HG02623 (cell line): ENCODE results near the gene CRADD.
"Not testable (repeated sequence)": the region's sequence is repeated elsewhere in the genome, so short reads cannot be mapped to it uniquely, and the experiment has no call there.

Experiments
- ATAC-seq: cut with Tn5 transposase; IDR thresholded peaks from one replicate; pipeline ENCODE4 v1.9.1; 2021; ENCODE audit warnings: moderate library complexity; ENCODE audit not compliant: unreplicated experiment

Gene CRADD

DNA sequence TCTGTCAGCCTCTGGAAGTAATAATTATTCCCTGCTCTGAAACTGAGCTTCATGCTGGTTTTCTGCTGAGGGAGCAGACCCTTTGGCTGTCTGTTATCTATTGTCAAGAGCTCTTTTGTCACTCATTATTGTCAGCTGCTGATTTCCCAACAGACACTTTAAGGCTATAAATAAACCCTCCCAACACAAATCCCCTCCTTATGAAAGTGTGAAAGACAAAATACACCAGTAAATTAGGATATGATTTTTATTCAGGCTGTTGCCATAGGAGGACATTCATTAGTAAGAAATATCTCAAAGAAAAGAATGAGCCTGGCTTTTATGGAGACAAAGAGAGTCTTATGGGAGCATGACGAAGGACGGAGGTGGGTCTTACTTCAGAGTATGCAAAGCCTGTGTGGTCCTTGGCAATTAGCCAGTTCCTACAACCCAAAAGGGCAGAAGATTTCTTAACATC, 180.8 kb downstream of the CRADD start:
- no peak for ATAC-seq

DNA sequence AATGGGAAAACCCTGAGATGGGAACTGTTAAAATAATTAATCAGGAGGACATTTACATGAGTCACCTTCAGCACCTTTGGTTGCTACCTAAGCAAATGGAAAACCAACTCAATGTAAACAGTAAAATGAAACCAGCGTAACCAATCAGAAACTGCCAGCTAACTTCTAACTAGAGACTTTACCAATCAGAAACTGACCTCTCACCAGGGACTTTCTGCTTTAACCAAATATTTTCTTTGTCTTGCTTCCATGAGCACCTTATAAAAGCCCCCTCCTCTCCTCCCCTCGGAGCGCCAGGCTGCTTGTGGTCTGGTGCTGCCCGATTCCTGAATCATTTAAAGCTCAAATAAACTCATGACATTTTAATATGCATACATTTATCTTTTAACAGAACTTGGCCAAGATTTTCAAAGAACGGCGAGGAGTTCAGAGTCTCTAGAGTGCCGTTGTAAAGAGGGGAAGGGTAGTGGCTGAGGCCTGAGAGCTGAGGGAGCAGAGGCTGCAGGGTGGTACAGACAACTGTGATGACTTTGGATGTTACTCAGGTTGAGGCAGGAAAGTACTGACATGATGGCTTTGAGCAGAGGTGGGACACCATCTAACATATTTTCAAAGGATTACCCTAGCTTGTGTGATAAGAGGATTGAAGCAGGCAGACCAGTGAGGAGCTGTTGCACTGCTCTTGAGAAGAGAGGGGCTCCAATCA, 183.6 kb downstream of the CRADD start:
- ATAC-seq = no peak

DNA sequence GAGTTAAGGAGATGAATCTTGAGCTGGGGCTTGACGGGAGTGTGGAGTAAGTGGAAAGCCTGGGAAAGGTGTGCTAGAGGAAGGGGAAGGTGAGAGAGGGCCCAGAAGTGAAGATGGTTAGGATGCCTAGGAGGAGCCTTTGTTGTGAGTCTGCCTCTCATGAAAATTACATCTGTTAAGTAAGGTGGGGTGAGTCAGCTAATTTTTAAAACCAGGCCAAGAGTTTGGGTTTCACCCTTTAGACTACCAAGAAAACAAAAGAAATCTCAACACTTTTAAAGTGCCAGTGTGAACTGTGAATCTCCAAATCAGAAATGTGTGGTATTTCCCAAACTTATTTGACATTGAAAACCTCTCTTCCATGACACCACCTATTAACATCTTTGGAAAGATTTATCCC, 185.2 kb downstream of the CRADD start:
- ATAC-seq = no peak

DNA sequence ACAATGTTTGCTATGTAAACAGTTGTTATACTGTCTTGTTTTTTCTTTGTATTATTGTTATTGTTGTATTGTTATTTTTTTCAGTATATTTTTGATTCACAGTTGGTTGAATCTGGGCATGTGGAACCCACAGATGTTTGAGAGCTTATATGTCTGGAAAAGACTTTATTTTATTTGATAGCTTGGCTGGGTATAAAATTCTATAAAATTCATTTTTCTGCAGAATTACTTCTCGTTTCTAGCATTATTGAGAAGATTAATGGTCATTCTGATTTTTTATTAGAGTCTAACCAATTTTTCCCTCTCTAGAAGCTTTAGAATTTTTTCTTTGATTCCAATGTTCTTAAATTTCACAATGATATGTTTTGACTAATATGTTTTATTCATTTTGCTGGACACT, 188.6 kb downstream of the CRADD start:
- ATAC-seq = no peak

DNA sequence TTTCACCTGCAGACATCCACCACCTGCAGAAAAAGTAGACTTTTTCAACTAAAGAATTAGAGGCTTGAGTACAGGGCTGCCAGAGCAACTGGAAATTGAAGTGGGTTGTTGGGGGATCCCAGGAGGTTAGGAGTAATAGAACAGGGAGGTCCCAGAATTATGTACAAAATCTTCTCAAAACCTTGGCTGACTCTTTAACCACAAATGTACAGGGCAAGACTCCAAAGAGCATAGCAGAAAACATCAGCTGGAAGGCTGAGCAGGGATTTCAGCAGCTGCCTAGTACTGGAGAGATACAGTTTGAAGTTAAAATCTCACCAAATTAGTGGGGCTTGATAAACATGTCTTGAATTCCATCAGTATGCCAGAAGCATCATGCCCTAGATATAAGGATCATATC, 191.6 kb downstream of the CRADD start:
- no peak for ATAC-seq

DNA sequence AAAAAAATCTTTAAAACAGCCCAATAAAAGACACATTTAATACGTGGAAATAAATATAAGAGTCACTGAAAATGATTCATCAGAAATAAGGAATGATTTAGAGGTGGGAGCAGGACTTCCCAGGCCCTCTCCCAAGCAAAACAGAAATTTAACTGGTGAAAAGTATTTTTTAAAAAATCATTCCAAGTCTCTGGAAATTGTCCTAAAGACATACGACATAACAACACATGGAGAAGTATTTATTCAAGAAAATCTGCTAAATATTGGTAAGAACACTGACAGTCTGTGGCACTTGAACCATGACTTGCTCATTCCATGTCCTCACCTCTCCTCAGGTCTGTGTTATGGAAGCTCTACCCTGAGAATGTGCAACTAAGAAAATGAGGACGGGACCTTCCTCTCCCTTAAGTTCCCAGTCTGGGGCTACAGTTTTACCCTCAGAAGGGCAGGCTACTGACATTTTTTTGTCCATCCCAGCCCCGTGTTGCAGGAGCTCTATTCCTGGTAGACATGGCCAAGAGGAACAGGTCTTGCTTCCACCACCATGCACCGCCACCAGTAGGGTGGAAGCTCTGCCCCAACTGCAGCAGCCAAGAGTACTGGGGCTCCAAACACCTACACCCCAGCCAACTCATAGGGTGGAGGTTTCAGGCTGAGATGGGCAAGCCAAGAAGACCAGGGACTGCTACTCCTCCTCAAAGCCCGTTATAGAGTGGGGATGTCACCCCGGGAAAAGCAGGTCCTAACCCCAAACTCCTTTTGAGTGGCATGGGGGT, 193.0 kb downstream of the CRADD start:
- no peak for ATAC-seq

DNA sequence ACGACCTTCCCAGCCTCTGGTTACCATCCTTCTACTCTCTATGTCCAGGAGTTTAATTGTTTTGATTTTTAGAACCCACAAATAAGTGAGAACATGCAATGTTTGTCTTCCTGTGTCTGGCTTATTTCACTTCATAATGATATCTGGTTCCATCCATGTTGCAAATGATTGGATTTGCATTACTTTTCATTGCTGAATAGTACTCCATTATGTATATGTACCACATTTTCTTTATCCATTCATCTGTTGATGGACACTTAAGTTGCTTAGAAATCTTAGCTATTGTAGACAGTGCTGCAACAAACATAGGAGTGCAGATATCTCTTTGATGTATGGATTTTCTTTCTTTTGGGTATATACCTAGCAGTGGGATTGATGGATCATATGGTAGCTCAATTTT, 194.4 kb downstream of the CRADD start:
- not testable (repeated sequence) for ATAC-seq

DNA sequence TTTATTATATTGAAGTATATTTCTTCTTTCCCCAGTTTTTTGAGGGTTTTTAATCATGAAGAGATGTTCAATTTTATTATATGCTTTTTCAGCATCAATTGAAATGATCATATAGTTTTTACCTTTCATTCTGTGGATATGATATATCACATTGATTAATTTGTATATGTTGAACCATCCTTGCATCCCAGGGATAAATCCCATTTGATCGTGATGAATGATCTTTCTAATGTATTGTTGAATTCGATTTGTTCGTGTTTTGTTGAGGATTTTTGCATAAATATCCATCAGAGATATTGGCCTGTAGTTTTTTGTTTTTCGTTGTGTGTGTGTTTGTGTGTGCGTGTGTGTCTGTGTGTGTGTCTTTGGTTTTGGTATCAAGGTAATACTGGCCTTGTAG, 196.4 kb downstream of the CRADD start:
- no peak for ATAC-seq

DNA sequence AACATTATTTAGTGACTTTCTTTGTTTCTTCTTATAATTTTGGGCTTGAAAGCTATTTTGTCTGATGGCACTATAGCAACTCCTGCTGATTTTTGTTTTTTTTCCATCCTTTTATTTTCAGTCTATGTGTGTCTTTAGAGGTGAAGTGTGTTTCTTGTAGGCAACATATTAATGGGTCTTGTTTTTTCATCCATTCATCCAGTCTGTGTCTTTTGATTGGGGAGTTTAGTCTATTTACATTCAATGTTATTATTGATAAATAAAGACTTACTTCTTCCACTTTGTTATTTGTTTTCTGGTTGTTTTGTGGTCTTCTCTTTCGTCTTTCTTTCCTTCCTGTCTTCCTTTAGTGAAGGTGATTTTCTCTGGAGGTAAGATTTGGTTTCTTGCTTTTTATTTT, 198.0 kb downstream of the CRADD start:
- no peak for ATAC-seq

DNA sequence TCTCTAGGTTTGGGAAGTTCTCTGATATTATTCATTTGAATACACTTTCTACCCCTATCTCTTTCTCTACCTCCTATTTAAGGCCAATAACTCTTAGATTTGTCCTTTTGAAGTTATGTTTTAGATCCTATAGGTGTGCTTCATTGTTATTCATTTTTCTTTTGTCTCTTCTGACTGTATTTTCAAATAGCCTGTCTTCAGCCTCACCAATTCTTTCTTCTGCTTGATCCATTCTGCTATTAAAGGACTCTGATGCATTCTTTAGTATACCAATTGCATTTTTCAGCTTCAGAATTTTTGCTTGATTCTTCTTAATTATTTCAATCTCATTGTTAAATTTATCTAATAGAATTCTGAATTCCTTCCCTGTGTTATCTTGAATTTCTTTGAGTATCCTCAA, 199.2 kb downstream of the CRADD start:
- no peak for ATAC-seq

DNA sequence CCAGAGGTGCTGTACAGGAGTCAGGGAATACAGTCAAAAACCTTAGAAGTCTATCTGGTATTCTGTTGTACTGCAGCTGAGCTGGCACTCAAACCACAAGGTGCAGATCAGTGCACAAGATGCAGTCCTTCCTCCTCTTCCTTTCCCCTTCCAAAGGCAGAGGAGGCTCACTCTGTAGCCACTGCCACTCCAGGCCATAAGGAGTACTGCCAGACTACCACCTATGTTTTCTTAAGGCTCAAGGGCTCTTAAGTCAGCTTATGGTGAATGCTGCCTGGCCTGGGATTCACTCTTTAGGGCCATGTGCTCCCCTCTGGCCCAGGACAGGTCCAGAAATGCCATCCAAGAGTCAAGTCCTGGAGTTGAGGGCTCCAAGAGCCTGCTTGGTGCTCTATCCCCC, 200.3 kb downstream of the CRADD start:
- ATAC-seq = no peak

DNA sequence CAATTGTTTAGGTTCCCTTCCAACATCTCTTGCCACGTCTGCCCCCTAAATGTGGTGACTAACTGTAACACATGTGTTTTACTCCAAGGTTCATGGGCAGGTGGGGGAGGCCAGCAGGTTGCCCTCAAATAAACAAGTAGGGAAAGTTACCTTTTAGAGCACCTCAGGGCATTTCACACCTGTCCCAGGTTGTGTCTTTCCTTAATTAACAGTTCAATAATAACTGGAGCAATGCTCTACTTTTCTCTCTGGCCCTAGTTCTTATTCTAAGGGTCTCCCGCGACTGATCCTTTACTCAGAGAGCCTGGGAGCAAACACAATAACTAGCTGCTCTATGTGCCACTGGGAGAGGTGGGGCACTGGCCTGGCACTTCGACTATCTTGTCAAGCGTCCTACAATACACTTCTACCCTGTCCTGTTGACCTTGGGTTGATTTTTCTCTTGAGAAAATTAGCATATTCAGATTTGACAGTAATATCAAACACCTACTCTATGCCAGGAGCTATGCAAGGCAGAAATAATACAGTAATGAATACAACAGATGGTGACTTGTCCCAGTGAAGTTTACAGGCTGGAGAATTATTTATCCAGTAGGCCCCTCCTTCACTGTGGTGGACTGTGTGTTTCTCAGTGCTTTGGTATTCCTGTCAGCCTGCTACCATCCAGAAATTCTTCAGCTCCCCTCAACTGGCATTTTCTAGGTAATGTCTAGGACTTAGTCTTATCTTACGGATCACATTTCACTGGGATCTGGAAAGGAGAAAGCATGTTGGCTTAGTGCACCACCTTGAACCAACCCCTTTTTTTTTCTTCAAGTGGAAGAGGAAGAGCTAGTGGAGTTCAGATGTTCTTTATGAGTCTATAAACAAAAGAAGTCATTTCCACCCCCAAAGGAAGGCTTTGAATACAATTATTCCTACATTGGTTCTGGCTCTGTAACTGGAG, 202.6 kb downstream of the CRADD start:
- no peak for ATAC-seq

DNA sequence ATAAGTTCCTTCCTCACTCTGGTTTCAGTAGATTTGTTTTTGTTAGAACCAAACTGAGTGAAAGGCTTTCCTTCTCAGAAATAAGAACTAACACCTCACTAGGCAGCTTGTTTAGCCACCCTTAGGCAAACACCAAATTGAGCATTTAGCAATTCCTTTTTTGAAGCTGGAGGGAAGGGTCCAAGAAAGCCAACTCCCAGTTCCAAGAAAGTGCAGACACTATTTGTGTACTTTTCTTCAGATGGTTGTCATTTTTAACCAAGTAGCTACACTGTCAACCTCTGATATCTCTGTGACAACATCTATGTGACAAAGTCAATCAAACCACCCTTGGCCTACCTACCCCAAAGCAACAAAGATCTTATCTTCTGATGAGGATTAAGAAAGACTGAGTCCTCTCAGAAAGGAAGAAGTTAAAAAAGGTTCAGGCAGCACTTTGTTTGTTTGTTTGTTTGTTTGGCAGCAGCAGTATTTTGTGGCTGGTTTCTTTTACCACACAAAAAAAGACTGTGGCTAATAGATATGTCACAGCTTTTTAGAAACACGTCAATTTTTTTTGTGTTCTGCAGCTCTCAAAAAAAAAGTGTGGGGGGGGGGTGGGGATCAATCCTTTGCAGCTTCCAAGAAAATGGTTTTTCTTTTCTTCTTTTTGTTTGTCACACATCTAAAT, 203.8 kb downstream of the CRADD start:
- ATAC-seq = no peak

DNA sequence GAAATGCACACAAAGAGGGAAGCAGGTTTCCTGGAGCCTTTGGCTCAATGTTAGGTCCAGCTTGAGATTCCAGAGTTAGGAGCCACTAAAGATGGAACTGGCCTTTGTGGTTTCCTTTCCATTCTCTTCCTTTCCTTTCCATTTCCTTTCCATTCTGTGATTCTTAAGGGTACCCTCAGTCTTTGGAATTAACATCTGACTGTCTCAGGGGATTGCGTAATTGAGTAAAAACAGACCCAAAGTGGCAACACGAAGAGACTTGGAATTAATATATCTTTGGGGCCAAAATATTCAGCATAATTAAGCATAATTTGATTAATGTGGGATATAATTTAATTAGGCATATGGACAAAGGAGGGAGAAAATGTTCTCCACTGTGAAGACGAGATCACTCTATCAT, 205.6 kb downstream of the CRADD start:
- ATAC-seq = no peak

DNA sequence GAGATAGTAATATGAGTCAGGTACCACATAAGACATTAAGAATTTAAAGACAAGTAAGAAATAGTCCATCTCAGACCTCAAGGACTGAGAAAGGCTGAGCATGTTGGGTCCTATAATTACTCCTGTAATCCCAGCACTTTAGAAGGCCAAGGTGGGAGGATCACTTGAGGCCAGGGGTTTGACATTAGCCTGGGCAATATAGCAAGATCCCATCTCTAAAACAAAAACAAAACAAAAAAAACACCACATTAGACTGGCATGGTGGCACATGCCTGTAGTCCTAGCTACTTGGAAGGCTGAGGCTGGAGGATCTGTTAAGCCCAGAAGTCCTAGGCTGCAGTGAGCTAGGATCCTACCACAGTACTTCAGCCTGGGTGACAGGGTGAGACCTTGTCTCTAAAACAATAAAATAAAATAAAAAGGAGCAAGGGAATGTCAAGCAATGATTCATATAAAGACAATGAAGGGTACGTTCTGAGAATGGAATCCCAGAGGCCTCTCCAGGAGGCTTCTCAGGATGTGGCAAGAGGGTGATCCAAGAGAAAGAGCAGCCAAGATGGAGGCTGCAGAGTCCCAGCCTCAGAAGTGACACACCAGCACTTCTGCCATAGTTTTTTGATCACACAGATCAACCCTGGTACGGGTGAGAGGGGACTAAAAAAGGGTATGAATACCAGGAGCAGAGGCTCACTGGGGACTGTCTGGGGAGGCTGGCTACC, 206.4 kb downstream of the CRADD start:
- ATAC-seq = no peak

DNA sequence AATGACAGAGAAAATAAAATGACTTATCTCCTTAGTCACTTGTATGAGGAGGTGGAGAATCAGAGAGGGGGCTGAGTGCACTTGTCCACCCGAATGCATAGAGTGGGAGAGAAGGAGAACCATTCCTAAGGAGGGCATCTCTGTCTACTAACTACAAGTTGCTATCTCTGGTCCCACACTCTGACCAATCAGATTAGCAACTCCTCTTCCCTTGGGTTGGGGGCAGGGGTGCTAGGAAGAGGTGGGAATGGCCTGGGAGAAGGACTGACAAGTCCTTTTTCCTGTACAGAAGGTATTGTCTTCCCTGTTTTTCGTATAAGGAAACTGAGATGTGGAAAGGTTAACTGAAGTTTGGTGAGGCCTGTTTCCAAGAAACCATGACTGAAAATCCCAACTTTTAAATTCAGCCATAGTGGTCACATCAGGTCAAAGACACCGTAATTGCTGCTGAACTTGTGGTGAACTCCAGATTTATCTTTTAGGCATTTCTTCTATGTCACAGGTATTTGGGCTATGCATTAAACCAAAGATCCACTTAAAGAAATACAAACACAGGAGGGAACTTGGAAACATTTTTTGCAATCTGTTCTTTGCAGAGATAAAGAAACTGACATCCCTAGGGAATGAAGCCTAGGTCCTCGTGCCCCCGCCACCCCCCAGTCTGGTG, 207.8 kb downstream of the CRADD start:
- no peak for ATAC-seq

DNA sequence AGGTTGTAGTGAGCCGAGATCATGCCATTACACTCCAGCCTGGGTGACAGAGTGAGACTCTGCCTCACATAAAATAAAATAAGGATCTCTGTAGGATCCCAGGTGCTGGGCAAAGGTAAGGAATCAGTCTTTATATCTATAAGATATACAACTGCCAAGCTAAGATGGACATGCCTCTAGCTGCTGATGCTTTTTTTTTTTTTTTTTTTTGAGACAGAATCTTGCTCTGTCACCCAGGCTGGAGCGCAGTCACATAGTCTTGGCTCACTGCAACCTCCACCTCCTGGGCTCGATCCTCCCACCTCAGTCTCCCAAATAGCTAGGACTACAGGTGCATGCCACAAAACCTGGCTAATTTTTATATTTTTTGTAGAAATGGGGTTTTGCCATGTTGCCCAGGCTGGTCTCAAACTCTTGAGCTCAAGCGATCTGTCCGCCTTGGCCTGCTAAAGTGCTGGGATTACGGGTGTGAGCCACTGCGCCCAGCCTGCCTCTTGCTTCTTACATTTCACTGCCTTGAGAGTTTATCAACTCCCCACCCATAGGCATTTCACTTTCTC, 208.9 kb downstream of the CRADD start:
- not testable (repeated sequence) for ATAC-seq

DNA sequence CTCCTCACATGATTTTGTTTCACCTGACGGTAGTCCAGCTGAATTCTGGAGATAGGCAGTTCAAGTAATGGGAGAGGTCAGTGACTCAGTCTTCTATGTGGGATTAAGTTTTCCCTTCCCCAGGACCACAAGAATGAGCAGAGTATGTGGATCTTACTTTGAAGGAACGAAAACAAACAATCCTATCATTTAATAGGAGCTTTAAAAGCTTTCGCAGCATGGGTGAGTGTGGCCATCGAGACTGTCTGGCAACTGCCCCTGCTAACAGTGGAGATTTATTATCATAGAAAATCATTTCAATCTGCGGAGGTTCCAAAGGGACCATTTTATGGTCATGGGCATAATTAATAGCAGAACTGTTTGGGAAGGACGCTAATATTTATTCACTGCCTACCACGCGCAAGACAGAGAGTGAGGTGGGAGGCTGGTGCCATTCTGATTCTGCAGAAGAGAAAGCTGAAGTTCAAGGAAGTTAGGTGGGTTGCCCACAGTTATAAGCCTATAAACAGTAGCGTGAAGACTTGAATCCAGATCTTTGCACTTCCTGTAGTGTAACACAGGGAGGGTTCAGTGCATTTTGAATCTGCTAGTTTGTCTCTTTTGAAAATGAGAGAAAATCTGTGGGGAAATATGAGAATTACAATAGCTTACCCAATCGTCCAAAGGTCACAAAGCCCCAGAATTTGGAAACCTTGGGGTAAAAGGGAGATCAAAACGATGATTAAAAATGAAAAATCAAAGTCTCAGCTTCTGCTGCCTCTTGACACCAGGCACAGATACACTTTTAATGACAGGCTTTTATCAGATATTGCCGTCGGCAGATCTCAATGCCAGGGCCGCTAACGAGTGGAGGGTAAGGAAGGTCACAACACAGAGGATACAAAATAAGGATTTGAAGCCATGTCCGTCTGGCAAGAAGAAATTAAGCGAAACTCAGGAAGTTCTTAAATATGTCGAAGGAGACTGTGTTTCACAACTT, 209.6 kb downstream of the CRADD start:
- no peak for ATAC-seq
